ENCODE measurements around the gene RPLP1.

The RPLP1 gene

DNA sequence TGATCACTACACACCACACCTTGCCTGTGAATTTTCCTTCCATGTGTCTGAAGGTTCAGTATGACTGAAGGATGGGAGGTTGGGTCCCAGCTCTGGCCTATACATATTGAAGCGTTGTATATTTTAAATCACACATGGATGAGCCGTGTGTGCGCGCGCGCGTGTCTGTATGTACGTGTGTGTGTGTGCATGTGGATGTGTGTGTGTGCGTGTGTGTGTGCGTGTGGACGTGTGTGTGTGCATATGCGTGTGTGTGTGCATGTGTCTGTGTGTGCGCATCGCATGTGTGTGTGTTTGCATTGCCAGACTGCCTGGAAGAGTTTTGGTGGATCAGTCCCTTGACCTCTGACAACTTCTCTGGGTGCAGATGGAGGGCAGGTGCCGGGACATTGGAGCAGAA is 45.7 kb downstream of the RPLP1 start:
- DNase-seq (ENCODE audit: low read depth), result no peak

DNA sequence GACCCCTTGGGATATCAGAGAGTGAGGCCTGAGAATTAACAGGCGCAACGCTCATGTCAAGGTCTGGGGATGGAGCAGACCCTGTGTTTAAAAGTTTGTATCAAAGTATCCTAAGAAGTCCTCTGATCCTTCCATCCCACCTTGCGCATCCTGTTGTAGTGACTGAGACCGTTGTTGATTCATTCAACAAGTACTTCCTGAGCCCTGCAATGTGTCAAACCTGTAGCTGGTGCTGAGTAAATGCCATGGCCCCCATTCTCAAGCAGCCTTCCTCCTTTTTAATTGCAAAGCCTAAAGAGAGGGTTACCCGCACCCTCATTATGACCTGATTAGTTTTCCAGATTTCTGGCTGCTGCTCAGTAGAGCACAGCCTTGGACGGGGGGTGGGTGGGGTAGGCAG is 46.4 kb downstream of the RPLP1 start:
- no peak for DNase-seq (ENCODE audit: low read depth)

DNA sequence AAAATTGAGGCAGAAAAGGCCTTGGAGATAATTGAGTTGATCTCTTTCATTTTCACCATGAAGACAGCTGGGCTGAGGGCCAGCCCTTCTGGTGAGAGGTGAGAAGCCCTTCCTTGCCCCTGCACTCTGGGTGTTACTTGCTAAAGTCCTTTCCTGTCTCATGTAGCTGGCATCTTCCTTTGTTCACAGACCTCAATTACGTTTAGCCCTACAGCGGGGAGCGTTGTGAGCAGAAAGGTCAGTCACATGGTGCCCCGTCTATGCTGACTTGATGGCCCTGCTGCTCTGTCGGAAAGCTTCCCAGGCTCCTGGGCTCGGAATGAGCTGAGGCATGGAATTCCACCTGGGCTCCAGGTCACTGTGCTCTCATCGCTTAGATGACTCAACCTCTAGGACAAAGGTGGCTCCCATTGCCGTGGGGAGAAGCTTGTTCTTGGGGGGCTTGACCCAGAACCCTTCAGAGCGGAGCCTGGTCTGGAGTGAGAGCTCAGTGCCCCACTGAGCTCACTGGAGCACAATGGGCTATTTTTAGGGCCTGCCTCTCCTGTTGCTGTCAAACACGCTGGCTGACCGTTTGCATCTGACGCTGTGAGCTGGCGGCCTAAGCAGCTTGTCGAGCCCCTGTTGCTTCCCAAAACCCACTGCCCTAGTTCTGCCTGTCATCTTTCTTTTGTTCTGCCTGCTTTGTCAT is 47.0 kb downstream of the RPLP1 start:
- DNase-seq (ENCODE audit: low read depth), result no peak

DNA sequence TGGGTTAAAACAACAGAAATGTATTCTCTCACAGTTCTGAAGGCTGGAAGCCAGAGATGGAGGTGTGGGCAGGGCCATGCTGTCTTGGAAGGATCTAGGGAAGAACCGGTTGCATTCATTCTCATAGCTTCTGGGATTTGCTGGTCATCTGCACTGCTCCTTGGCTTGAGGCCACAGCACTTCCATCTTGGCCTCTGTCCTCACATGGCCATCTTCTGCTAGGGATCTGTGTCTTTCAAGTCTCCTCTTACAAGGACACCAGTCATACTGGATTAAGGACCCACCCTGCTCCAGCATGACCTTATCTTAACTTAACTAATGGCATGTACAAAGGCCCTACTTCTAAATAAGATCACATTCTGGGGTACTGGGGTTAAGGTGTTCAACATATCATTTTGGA is 47.7 kb downstream of the RPLP1 start:
- no peak for DNase-seq (ENCODE audit: low read depth)

DNA sequence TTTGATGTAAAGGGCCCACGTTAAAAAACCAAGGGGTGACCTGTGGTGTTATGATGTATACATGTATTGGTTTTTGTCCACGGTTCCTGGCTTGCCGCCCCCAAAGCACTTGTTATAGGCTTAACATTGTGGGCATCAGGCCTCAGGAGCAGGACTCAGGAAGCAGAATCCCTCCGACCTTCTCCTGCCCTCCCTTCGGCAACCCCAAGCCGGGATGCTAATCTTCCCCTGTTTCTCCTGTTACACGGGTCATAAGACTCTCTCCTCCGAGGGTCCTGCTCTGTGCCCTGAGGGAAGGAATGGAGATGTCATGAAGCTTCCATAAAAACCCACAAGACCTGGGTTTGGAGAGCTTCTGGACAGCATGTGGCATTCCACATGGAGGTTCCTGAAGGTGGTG is 48.8 kb downstream of the RPLP1 start:
- no peak for DNase-seq (ENCODE audit: low read depth)

DNA sequence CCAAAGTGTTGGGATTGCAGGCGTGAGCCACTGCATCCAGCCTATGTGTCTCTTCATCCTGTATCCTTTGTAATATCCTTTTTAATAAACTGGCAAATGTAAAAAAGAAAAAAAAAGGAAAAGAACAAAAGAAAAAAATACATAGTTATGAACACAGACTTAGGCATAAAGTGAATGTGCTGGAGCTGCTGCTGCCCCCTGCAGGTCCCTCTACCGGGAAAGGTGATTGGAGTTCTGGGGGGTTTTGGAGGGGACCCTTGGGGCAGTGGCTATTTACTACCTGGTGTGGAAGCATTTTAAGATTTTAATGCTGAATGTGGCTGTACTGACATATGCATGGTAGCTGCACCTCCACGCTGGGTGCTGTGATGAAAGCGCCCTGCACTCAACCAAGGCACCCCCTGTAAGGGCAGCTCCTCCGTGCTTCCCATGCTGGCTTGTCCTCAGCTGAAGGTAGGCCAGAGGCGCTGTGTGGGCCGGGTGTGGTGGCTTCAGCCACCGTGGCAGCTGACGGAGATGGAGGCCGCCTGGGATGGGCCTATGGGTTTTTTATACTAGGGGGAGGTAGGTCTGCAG is 49.9 kb downstream of the RPLP1 start:
- no peak for DNase-seq (ENCODE audit: low read depth)

DNA sequence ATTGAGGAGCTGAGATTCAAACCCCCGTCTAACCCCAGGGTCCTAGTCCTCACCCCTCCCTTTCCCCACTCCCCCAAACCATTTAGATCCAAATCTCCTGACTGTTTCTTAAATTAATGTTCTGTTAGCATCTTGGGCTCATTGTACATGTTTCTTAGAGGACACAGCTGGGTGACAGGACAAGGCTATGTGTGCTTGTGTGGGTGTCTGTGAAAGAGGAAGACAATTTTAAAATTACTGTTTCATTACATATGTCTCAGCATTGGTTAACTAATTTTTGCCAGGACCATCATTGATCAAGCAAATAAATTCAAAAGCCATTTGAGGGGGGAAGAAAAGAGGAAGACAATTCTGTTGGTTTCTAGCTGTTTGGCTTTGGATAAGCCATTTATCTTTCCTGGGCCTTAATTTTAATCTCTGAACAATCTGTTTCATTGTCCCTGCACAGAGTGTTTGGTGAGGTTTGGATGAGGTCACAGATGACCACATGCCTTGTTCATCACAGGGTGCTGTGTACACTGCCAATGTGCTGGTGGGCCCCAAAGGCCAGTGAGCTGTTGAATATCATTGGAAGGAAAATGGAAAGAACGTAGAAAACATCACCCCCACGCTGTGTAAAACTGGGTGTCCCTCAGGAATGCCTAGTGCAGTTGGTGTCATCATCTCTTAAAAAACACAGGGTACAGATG is 51.9 kb downstream of the RPLP1 start:
- DNase-seq (ENCODE audit: low read depth), result no peak
